WTC11 (cell line): Measurements from ENCODE around the gene TMTC2.

Experiments used
- ATF2 ChIP-seq: sonication (generic); formaldehyde crosslinking; IDR thresholded peaks from 2 replicates; pipeline ENCODE4 v1.8.1; 2022; ENCODE audit warnings: low read depth, missing genetic modification reagents, borderline replicate concordance
- CREB1 ChIP-seq: sonication (generic); formaldehyde crosslinking; IDR thresholded peaks from 2 replicates; pipeline ENCODE4 v1.8.0; 2023; ENCODE audit warnings: mild to moderate bottlenecking, missing genetic modification reagents
- NFE2L1 ChIP-seq: sonication (generic); formaldehyde crosslinking; IDR thresholded peaks from 2 replicates; pipeline ENCODE4 v1.8.1; 2023; ENCODE audit warnings: missing genetic modification reagents
- NR1H2 ChIP-seq: sonication (generic); formaldehyde crosslinking; IDR thresholded peaks from 2 replicates; pipeline ENCODE4 v1.9.0; 2021; ENCODE audit warnings: mild to moderate bottlenecking, moderate library complexity, missing genetic modification reagents
- TF ChIP-seq, protein P1 (sequence below): fragments of 200-600 bp; IDR thresholded peaks from 2 replicates; pipeline ENCODE4 v1.8.0; 2022; ENCODE audit warnings: antibody characterized with exemption

DNA sequence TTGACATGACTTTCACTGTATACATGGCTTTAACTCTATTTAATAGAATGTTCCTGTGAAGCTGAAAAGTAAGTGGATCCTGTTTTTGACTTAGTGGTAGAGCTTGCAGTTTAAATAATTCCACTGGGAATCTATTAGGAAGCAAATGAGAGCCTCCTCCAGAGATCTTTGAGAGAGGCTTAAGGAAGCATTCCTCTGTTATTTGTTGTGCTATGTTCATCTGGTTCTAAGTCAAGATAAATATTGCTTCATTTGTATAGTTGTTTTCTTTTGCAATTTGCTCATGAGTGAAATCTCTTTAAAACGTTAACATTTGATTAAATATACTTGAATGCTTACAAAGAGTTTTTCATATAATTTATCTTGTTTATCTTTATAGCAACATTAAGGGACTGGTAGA is 70.4 kb downstream of the TMTC2 start:
- TF ChIP-seq, protein P1, sequence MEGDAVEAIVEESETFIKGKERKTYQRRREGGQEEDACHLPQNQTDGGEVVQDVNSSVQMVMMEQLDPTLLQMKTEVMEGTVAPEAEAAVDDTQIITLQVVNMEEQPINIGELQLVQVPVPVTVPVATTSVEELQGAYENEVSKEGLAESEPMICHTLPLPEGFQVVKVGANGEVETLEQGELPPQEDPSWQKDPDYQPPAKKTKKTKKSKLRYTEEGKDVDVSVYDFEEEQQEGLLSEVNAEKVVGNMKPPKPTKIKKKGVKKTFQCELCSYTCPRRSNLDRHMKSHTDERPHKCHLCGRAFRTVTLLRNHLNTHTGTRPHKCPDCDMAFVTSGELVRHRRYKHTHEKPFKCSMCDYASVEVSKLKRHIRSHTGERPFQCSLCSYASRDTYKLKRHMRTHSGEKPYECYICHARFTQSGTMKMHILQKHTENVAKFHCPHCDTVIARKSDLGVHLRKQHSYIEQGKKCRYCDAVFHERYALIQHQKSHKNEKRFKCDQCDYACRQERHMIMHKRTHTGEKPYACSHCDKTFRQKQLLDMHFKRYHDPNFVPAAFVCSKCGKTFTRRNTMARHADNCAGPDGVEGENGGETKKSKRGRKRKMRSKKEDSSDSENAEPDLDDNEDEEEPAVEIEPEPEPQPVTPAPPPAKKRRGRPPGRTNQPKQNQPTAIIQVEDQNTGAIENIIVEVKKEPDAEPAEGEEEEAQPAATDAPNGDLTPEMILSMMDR, result no peak
- TF ChIP-seq CREB1 (CRISPR knock-in tag) (no peak), NR1H2 (CRISPR knock-in tag) (no peak), ATF2 (CRISPR knock-in tag) (no peak), NFE2L1 (CRISPR knock-in tag) (no peak)
